ENCODE data around the gene DENND5B. TPM values are rescaled to one million over a fixed set of nuclear protein-coding genes. Genes with fewer than 3 reads are reported as not detected.
A peak's percentile ranks its signal among the peaks of the same experiment; 100 is the strongest.

Gene DENND5B
- total and polyA plus RNA-seq, 4 donors, result 3.1 to 22.5 (median 12.7) TPM

DNA sequence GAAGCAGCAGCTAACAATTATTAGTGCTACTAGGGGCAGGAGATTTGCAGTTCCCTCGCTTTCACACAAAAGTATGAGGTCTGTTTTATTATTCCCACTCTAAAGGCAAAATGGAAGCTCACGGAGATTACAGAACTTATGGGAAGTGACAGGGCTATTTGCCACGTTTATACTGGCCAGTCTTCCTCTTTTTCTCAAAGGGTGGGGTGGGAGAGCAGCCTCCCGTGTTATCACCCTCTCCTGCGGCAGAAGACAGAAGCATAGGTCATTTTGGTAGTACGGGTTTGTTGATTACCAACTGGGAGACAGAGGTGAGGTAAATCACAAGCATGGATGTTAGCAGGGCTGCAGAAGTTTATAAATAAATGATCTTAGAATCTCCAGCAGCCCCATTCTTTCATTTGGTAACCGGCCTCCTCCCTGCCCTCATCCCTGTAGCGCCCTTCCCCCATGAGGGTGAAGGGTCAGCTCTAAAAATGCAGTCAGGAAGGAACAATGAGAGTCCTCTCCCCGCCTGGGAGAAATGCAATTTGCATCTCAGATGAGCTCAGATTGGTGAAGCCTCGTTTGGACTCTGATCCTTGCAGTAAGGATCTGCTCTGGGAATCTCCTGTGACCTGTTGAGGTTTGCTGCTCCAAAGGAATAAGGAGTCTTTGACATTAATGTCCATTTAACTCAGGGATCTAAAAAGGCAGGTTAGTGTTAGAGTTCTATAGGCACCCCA lies 220.2 kb downstream of the DENND5B start:
- ATAC-seq (ENCODE audit: low FRiP score) (peak; percentile 30), DNase-seq (no peak)
- Histone ChIP-seq H3K4me1 (ENCODE audit: control insufficient read depth in 1 of 2, insufficient read depth in 2 of 2, low read length in 2 of 2) (peaks cover 0 to 2% of the 10 kb centered on the region in 2 donors), H3K4me3 (ENCODE audit: low read length in 2 of 2) (peak overlapping the region in 1 of 2 donors; percentile 79), H3K9me3 (ENCODE audit: control insufficient read depth, low read length) (no peaks in the 10 kb centered on the region), H3K27me3 (ENCODE audit: control insufficient read depth in 1 of 2, insufficient read depth in 2 of 2, low read length in 1 of 2) (no peaks in the 10 kb centered on the region), H3K27ac (ENCODE audit: low read depth in 1 of 2, low read length in 2 of 2) (no peak overlapping the region), H3K36me3 (ENCODE audit: control insufficient read depth in 1 of 2, insufficient read depth in 2 of 2, low read length in 1 of 2) (no peaks in the 10 kb centered on the region)
- intact Hi-C loops (cut with DNase I), result no loop called here
- WGBS, 2 donors, result 40 to 44% methylated on average over 10 of the region's 10 CpGs

DNA sequence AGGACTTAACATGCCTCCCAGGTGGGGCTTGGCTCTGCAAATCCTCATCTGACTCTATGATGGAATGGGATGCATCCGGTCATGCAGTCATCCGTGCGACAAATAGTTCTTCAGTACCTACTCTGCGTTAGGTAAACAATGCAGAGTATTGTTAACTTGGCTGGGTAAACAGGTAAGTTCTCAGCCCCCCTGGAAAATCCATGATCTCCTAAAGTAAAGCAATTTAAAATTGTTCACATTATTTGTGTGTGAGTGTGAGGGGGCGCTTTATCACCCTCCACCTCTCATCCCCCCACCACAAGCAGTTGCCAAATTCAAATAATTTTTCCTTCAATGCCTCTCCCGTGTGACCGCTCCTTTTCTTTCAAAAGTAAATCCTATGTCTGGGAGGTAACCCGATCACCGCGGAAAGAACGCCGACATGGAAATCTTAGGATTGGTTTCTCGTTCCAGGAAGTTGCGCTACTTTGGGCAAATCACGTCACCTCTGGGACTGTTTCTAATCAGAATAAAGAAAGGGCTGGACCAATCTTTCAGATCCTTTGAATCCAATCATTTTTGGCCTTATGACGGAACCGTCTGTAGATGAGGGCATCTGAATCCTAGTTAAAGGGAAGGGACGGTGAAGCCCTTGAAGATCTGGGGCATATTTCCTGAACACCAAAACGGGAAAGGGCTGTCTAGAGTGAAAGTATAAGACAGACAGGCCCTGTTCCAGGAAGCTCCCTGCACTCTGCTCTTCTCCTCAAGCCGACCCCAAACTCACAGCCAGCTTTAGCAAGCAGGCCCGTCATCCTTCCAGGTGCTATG lies 221.0 kb downstream of the DENND5B start:
- peak overlapping the region in 1 of 2 donors; percentile 40 for H3K27ac ChIP-seq (ENCODE audit: low read depth in 1 of 2, low read length in 2 of 2)
- intact Hi-C loops (cut with DNase I), result no loop called here
- 24 to 26% methylated on average over 21 of the region's 21 CpGs for WGBS, 2 donors
- H3K27me3 ChIP-seq (ENCODE audit: control insufficient read depth in 1 of 2, insufficient read depth in 2 of 2, low read length in 1 of 2), result no peaks in the 10 kb centered on the region
- DNase-seq, result peak in 1 of 2 donors; percentile 53
- no peaks in the 10 kb centered on the region for H3K36me3 ChIP-seq (ENCODE audit: control insufficient read depth in 1 of 2, insufficient read depth in 2 of 2, low read length in 1 of 2)
- ATAC-seq (ENCODE audit: low FRiP score), result peak; percentile 79
- no peaks in the 10 kb centered on the region for H3K9me3 ChIP-seq (ENCODE audit: control insufficient read depth, low read length)
- H3K4me3 ChIP-seq (ENCODE audit: low read length in 2 of 2), result peak overlapping the region; percentile 5 to 79
- peaks cover 0 to 2% of the 10 kb centered on the region in 2 donors for H3K4me1 ChIP-seq (ENCODE audit: control insufficient read depth in 1 of 2, insufficient read depth in 2 of 2, low read length in 2 of 2)

DNA sequence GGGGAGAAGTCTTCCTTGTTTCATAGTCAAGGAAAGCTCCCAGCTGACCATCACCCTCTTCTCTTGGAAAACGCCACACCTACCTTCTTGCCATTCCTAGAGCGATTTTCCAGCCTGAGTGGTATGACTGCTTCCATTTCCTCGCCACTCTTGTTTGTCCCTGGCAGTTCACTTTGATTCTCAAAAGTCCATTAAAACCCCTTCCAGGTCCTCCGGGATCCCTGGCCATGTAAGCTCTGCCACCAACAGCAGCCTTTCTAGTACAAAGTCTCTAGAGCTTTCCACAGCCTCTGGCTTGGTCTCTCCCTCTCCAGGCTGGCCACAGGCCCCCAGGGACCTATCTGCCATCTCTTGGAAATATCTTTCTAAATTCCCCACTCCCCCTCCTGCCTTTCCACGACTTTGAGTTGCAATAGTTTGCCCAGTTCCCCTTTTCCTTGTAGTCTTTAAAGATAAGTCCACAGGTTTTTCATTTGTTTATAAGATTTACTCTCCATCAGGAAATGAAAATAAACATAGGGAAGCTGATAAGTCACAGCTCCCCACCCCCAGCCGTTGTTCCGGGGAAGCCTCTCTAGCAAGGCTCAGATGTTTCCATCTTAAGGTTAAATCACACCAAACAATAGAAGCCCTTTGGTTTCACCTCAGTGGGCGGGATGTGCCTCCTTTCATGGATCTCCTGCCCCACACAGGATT lies 222.1 kb downstream of the DENND5B start:
- Histone ChIP-seq H3K4me3 (ENCODE audit: low read length in 2 of 2) (no peak overlapping the region), H3K27me3 (ENCODE audit: control insufficient read depth in 1 of 2, insufficient read depth in 2 of 2, low read length in 1 of 2) (no peaks in the 10 kb centered on the region), H3K36me3 (ENCODE audit: control insufficient read depth in 1 of 2, insufficient read depth in 2 of 2, low read length in 1 of 2) (no peaks in the 10 kb centered on the region), H3K27ac (ENCODE audit: low read depth in 1 of 2, low read length in 2 of 2) (peak overlapping the region in 1 of 2 donors; percentile 15), H3K4me1 (ENCODE audit: control insufficient read depth in 1 of 2, insufficient read depth in 2 of 2, low read length in 2 of 2) (peaks cover 0 to 2% of the 10 kb centered on the region in 2 donors), H3K9me3 (ENCODE audit: control insufficient read depth, low read length) (no peaks in the 10 kb centered on the region)
- DNase-seq (no peak), ATAC-seq (ENCODE audit: low FRiP score) (no peak)
- WGBS, 2 donors, result 30% methylated on average over 8 of the region's 8 CpGs
- intact Hi-C loops (cut with DNase I), result no loop called here

DNA sequence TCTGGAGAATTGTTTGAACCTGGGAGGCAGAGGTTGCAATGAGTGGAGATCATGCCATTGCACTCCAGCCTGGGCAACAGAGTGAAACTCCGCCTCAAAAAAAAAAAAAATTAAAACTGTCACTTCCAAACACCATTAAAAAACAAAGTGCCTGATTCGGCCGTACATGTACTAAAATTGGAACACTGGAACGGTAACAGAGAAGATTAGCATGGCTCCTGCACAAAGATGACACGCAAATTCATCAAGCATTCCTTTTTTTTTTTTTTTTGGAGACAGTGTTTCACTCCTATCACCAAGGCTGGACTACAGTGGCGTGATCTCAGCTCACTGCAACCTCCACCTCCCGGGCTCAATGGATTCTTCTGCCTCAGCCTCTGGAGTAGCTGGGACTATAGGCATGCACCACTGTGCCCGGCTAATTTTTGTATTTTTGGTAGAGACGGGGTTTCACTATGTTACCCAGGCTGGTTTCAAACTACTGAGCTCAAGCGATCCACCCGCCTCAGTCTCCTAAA lies 224.8 kb downstream of the DENND5B start:
- H3K9me3 ChIP-seq (ENCODE audit: control insufficient read depth, low read length), result no peaks in the 10 kb centered on the region
- no peak overlapping the region for H3K27ac ChIP-seq (ENCODE audit: low read depth in 1 of 2, low read length in 2 of 2)
- no peaks in the 10 kb centered on the region for H3K36me3 ChIP-seq (ENCODE audit: control insufficient read depth in 1 of 2, insufficient read depth in 2 of 2, low read length in 1 of 2)
- 77 to 79% methylated on average over 11 of the region's 11 CpGs for WGBS, 2 donors
- ATAC-seq (ENCODE audit: low FRiP score) (no peak), DNase-seq (no peak)
- no peaks in the 10 kb centered on the region for H3K27me3 ChIP-seq (ENCODE audit: control insufficient read depth in 1 of 2, insufficient read depth in 2 of 2, low read length in 1 of 2)
- H3K4me3 ChIP-seq (ENCODE audit: low read length in 2 of 2), result no peak overlapping the region
- H3K4me1 ChIP-seq (ENCODE audit: control insufficient read depth in 1 of 2, insufficient read depth in 2 of 2, low read length in 2 of 2), result peaks cover 0 to 2% of the 10 kb centered on the region in 2 donors
- intact Hi-C loops (cut with DNase I), result no loop called here

DNA sequence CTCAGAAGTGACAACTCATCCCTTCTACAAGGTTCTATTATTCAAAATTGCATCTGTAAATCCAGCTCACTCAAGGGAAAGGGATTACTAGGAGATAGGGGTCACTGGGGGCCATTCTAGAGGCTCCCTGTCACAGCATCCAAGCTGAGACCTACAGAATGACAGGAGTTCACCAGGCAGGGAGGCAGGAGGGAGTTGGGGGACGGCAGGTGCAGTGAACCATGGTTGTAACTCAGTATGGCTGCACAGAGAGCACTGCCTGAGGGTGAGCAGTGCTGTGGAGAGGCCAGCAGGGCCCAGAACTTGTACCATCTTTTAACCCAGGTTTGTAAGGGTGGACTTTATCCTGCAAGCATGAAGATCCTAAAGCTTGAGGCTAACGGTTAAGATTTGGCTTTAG lies 227.1 kb downstream of the DENND5B start:
- H3K27ac ChIP-seq (ENCODE audit: low read depth in 1 of 2, low read length in 2 of 2), result no peak overlapping the region
- no peaks in the 10 kb centered on the region for H3K27me3 ChIP-seq (ENCODE audit: control insufficient read depth in 1 of 2, insufficient read depth in 2 of 2, low read length in 1 of 2)
- no peak overlapping the region for H3K4me3 ChIP-seq (ENCODE audit: low read length in 2 of 2)
- H3K9me3 ChIP-seq (ENCODE audit: control insufficient read depth, low read length), result no peaks in the 10 kb centered on the region
- ATAC-seq (ENCODE audit: low FRiP score) (no peak), DNase-seq (no peak)
- no peaks in the 10 kb centered on the region for H3K36me3 ChIP-seq (ENCODE audit: control insufficient read depth in 1 of 2, insufficient read depth in 2 of 2, low read length in 1 of 2)
- intact Hi-C loops (cut with DNase I), result no loop called here
- whole genome bisulfite sequencing, 2 donors, result 73 to 89% methylated on average over 2 of the region's 2 CpGs
- H3K4me1 ChIP-seq (ENCODE audit: control insufficient read depth in 1 of 2, insufficient read depth in 2 of 2, low read length in 2 of 2), result peaks cover 0 to 2% of the 10 kb centered on the region in 2 donors

DNA sequence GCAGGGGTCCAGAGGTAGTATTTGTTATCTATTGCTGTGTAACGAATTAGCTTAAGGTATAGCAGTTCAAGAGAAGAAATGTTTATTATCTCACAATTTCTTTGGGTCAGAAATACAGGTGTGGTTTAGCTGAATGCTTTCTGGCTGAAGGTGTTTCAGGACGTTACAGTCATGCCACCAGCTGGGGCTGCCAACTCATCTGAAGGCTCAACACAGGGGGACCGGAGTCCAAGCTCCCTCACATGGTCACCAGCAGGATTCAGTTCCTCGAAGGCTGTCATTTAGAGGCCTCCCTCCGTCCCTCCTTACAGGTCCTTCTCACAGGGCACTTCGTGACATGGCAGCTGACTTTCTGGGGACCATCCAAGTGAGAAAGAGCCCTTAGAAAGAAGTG lies 227.5 kb downstream of the DENND5B start:
- H3K27ac ChIP-seq (ENCODE audit: low read depth in 1 of 2, low read length in 2 of 2), result no peak overlapping the region
- intact Hi-C loops (cut with DNase I), result no loop called here
- no peaks in the 10 kb centered on the region for H3K9me3 ChIP-seq (ENCODE audit: control insufficient read depth, low read length)
- no peaks in the 10 kb centered on the region for H3K36me3 ChIP-seq (ENCODE audit: control insufficient read depth in 1 of 2, insufficient read depth in 2 of 2, low read length in 1 of 2)
- H3K4me1 ChIP-seq (ENCODE audit: control insufficient read depth in 1 of 2, insufficient read depth in 2 of 2, low read length in 2 of 2), result no peaks in the 10 kb centered on the region
- H3K4me3 ChIP-seq (ENCODE audit: low read length in 2 of 2), result no peak overlapping the region
- 75 to 79% methylated on average over 6 of the region's 6 CpGs for WGBS, 2 donors
- H3K27me3 ChIP-seq (ENCODE audit: control insufficient read depth in 1 of 2, insufficient read depth in 2 of 2, low read length in 1 of 2), result no peaks in the 10 kb centered on the region
- ATAC-seq (ENCODE audit: low FRiP score) (no peak), DNase-seq (no peak)

DNA sequence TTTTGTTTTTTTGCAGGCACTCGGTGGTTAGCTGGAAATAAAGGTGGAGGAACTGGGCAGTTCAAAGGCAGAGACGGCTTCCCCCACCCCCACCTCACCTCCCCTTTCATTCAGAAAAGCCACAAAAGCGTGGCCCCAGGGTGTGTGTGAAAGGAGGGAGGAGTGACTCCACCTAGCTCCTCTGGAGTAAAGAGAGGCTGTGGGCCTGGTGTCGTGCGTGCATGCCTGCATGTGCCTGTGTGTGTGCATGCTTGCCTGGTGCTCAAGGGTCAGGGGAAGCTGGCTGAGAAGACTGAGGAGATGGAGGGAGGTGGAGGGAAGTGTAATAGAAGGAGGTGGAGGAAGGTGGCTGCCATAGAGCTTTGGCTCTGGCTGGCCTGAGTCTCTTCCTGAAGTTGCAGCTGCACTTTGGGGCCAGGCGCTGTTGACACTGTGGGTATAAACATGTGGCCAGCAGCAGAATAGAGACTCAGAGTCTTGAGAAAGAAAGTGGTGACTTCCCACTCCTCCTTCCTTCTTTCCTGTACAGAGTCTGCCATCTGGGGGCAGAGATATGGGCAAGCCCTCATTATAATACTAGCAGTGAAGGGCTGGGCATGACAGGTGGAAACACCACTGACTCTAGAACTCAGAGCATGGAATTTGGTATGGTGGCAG lies 228.0 kb downstream of the DENND5B start:
- no peaks in the 10 kb centered on the region for H3K36me3 ChIP-seq (ENCODE audit: control insufficient read depth in 1 of 2, insufficient read depth in 2 of 2, low read length in 1 of 2)
- 63 to 70% methylated on average over 6 of the region's 6 CpGs for WGBS, 2 donors
- intact Hi-C loops (cut with DNase I), result no loop called here
- peak in 1 of 2 donors; percentile 53 for DNase-seq
- no peaks in the 10 kb centered on the region for H3K27me3 ChIP-seq (ENCODE audit: control insufficient read depth in 1 of 2, insufficient read depth in 2 of 2, low read length in 1 of 2)
- H3K27ac ChIP-seq (ENCODE audit: low read depth in 1 of 2, low read length in 2 of 2), result no peak overlapping the region
- no peaks in the 10 kb centered on the region for H3K4me1 ChIP-seq (ENCODE audit: control insufficient read depth in 1 of 2, insufficient read depth in 2 of 2, low read length in 2 of 2)
- peak; percentile 29 for ATAC-seq (ENCODE audit: low FRiP score)
- H3K9me3 ChIP-seq (ENCODE audit: control insufficient read depth, low read length), result no peaks in the 10 kb centered on the region
- H3K4me3 ChIP-seq (ENCODE audit: low read length in 2 of 2), result no peak overlapping the region

DNA sequence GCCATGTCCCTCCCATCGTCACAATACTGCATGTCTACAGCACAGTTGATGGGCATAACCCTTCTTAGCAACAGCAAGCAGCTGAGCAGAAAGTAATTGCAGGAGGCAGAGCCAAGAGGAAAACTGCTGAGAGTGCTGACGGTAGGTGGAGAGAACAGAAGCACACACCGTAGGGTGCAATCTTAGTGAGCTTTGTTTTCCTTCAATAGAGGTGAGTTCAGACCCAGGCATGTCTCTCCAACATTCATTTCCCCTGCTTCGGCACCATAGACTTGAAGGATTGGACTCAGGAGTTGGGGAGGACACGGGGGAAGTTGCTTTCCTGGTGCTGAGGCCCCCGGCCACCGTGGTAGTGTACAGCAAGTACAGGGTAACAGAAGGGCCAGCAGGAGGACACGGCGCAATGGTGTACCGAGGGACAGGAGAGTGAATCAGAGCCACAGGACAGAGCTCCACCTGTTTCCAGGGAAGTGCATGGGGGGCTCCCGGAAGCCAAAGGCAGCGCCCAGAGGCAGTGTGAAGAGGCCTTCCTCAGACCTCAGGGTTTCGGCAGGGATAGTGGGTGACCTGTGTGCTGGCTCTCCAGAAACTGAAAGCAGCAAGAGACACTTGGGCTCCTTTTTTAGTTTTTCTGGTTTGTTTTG lies 228.7 kb downstream of the DENND5B start:
- no peak for ATAC-seq (ENCODE audit: low FRiP score)
- H3K27ac ChIP-seq (ENCODE audit: low read depth in 1 of 2, low read length in 2 of 2), result no peak overlapping the region
- H3K36me3 ChIP-seq (ENCODE audit: control insufficient read depth in 1 of 2, insufficient read depth in 2 of 2, low read length in 1 of 2), result no peaks in the 10 kb centered on the region
- no peaks in the 10 kb centered on the region for H3K27me3 ChIP-seq (ENCODE audit: control insufficient read depth in 1 of 2, insufficient read depth in 2 of 2, low read length in 1 of 2)
- DNase-seq, result no peak
- H3K9me3 ChIP-seq (ENCODE audit: control insufficient read depth, low read length), result no peaks in the 10 kb centered on the region
- 55% methylated on average over 13 of the region's 13 CpGs for WGBS, 2 donors
- no peak overlapping the region for H3K4me3 ChIP-seq (ENCODE audit: low read length in 2 of 2)
- intact Hi-C loops (cut with DNase I), result no loop called here
- H3K4me1 ChIP-seq (ENCODE audit: control insufficient read depth in 1 of 2, insufficient read depth in 2 of 2, low read length in 2 of 2), result no peaks in the 10 kb centered on the region

All from aorta (tissue), 5 donors.